T-helper 2 cell (primary cell): Measurements from ENCODE around the gene ROR1.
"Not testable (repeated sequence)": the region's sequence is repeated elsewhere in the genome, so short reads cannot be mapped to it uniquely, and the experiment has no call there.

Source experiments
- DNase-seq, 5 experiments: peaks; one replicate each; pipeline versions ENCODE4 v3.0.0 to v3.0.0-alpha.2; 2012 to 2022

The ROR1 gene

DNA sequence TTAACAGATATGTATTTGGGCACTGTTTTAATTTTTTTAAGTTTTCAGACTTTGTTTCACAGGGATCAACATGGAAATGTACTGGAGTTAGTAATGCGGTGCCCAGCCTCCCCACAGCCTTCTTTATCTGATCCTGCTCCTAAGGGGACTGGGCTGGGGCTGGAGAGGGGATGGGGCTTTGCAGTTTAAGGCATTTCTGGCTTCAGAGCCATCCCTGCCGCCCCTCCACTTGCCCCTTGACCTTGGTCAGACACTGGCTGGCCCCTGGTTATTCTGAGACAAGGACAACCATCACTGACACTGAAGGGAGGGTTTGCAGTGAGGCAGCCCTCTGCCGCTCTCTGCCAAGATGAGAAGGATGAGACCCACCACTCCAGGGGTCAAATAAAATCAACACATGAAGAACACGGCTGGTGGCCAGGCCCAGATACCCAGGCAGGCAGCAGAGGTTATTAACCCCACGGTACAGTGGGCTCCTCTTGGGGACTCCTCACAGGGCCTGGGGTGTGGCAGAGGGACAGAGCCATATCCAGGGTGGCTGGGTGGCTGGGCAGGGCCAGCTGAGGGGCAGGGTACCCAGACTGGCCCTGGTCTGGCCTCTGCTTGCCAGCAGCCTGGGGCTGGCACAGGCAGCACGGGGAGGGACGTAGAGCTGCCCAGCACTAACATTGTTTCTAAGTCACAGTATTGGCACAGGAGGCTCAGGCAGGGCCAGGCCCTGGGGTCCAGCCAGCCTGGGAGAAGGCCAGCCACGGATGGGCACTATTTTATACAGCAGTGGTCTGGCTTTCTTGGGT lies 422.5 kb downstream of the ROR1 start:
- no peak for DNase-seq

- no peak for DNase-seq
Observed at GRCh38 chr1:64197076-64197475, 423.3 kb downstream of the ROR1 start.

- DNase-seq: no peak
Observed at GRCh38 chr1:64199154-64199553, 425.3 kb downstream of the ROR1 start.

- DNase-seq: no peak
Observed at GRCh38 chr1:64200064-64200463, 426.2 kb downstream of the ROR1 start.

- DNase-seq: no peak
Observed at GRCh38 chr1:64203420-64203819, 429.6 kb downstream of the ROR1 start, which contains the start of gene UBE2U. Gene UBE2U (plus strand): TSS chr1:64203623. CDS start chr1:64204051, 428 bp downstream.

- no peak for DNase-seq
Observed at GRCh38 chr1:64209221-64209620, 435.4 kb downstream of the ROR1 start.

GRCh38 chr1:64212031-64212430 lies 438.2 kb downstream of the ROR1 start:
- DNase-seq: no peak

- DNase-seq: no peak
Observed at GRCh38 chr1:64215576-64215975, 441.8 kb downstream of the ROR1 start.

DNA sequence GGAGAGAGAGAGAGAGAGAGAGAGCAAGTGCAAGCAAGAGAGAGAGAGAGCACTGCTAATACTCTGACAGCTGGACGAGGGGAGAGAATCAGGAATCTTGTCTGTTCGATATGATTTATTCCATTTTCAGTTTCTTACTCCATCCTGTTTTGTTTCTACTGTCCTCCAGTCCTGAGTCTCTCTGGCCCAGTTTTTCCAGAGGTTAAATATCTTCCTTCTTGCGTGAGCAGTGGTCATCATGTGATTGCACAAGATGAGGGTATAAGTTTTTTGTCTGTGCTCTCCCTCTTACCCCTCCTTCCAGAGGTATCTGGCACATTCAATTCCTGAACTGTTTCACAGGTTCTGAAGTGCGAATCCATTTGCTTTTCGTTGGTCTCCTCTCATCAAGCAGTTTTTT lies 446.4 kb downstream of the ROR1 start:
- no peak for DNase-seq

DNA sequence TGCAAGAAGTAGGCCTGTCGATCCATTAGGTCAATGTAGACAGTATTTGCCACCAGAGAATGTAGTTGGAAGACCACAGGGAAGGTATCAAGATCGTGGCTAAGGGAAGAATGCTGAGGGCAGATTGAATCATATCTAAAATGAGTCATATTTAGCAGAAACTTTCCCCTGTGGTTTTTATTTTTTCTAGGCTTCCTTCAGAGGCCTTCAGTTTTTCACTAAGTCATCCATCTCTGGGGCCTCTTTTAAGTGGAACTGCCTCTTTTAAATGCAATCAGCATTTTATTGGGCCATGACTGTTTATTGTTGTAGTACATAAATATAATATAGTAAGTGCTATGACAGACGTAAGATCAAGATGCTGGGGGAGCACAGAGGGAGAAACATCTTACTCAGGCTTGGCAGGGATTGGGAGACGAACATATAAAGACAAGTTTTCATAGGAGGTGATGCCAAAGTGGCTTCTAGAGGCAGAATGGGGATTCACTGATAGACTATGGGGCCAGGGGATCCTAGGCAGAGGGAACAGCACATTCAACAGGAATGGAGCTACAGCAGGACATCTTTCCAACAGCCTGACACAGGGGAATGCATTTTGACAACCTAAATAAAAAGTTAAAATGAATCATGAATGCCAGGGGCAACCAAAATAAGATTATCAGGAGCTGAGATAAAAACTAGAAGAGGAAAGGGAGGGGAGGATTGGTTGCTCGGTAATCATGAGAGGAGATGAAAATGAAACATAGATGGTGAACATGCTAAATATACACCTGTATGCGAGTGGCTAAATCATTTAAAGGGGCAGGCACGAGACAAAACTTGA lies 449.7 kb downstream of the ROR1 start:
- peak in 1 of 5 experiments; percentile 23 for DNase-seq

DNA sequence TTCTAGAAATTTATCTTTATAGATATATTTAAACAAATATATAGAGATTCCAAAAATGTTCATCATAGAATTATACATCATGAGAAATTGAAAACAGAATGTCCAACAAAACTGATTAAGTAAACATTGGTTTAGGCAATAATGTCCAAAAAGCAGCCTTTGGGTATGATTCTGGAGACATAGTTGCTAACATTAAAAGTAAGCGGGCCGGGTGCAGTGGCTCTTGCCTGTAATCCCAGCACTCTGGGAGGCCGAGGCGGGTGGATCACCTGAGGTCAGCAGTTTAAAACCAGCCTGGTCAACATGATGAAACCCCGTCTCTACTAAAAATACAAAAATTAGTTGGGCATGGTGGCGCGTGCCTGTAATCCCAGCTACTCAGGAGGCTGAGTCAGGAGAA lies 450.4 kb downstream of the ROR1 start:
- DNase-seq: not testable (repeated sequence)

DNA sequence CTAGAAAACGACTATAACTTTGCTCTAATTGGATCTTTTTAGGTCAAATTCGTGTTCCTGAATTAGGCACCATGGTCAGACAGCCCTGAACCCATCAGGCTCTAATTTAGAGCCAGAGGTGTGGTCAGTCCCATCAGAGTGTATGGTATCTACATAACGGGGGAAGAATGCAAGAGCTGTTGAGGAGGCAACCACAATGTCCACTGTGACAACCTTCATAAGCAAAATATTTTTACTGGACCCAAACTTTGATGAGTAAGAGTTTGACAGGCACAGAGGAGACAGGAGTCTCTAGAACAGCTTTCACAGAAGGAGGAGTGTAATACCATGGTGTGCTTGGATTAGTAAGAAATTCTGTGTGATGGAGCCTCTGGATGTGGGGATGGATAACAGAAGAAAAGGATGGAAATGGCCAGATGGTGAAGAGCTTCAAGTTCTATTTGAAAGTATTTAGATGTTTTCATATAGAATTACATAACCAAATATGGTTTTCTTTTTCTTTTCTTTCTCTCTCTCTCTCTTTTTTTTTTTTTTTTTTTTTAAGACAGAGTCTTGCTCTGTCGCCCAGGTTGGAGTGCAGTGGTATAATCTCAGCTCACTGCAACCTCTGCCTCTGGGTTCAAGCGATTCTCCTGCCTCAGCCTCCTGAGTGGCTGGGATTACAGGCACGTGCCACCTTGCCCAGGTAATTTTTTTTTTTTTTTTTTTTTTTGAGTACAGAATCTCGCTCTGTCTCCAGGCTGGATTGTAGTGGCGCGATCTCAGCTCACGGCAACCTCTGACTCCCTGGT lies 454.5 kb downstream of the ROR1 start:
- DNase-seq: no peak

DNA sequence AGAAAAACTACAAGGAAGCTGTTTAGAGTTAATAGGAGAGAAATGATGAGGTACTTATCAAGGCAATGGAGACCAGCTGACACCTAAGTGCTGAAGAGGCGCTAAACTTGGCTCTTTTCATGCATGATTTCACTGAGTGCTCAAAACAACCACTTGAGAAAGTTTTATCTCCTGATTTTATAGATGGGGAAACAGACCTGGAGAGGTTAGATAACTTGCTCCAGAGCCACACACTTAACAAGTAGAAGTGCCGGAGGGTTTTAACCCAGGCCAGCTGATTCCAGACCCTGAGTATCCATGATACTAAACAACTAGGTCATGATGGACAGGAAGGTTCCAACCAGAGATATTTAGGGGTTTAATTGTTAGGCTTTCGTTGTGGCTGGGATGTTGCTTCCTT lies 455.5 kb downstream of the ROR1 start:
- DNase-seq: no peak
